ENCODE measurements around the gene NKX1-1.

- TF ChIP-seq POLR2AphosphoS5 (IDR thresholded peaks at IDR 0.05; ENCODE audit: low read depth) (no peak), CTCF (conservative IDR thresholded peaks at IDR 0.05; ENCODE audit: low read depth in 2 of 2) (no peak), EZH2 (IDR thresholded peaks at IDR 0.05; ENCODE audit: low read depth, unreplicated experiment) (no peak), JUNB (IDR thresholded peaks at IDR 0.05; ENCODE audit: unreplicated experiment) (no peak), STAT1 (IDR thresholded peaks at IDR 0.05; ENCODE audit: unreplicated experiment) (no peak), REST (IDR thresholded peaks at IDR 0.05; ENCODE audit: unreplicated experiment) (no peak), EZH2phosphoT487 (IDR thresholded peaks at IDR 0.05; ENCODE audit: unreplicated experiment) (no peak), NANOG (IDR thresholded peaks at IDR 0.05; ENCODE audit: borderline replicate concordance) (no peak), ZNF462 (CRISPR knock-in tag; IDR thresholded peaks at IDR 0.05) (no peak), CREB1 (CRISPR knock-in tag; IDR thresholded peaks at IDR 0.05; ENCODE audit: low read depth) (no peak), ETS1 (IDR thresholded peaks at IDR 0.05) (no peak)
These were observed 40.5 kb upstream of the NKX1-1 start for GRCh38 chr4:1446502-1447386.
